GM12874 (cell line): ENCODE data around the gene TMEM63B.

Experiments
- CTCF ChIP-seq: IDR thresholded peaks from 2 replicates; pipeline ENCODE4 v1.5.1; 2011; ENCODE audit warnings: low read depth, mild to moderate bottlenecking, control low read depth, low read length, moderate library complexity; ENCODE audit not compliant: insufficient read depth

Gene TMEM63B

GRCh38 chr6:44201200-44201599 lies 73.8 kb downstream of the TMEM63B start:
- TF ChIP-seq CTCF: no peak

GRCh38 chr6:44201638-44202303 lies 74.4 kb downstream of the TMEM63B start:
- TF ChIP-seq CTCF: no peak

GRCh38 chr6:44202332-44202971 lies 75.1 kb downstream of the TMEM63B start:
- TF ChIP-seq CTCF: no peak

- no peak for TF ChIP-seq CTCF
Measured at GRCh38 chr6:44202972-44203750, 75.8 kb downstream of the TMEM63B start.

- no peak for TF ChIP-seq CTCF
Measured at GRCh38 chr6:44203955-44204354, 76.6 kb downstream of the TMEM63B start.
